IMR-90 (cell line): ENCODE measurements around the gene GBF1. TPM values are rescaled to one million over a fixed set of nuclear protein-coding genes. Genes with fewer than 3 reads are reported as not detected.

Experiments used
- ATAC-seq: fragments of 200-7000 bp; cut with Tn5 transposase; 2 replicates; pipeline ENCODE4 v1.9.1; 2020; ENCODE audit warnings: low read depth, mild to moderate bottlenecking, moderate library complexity
- BruUV-seq: library from RNA; stranded (reverse); fragments of 400-500 nt; replicated peaks from 2 replicates; lab custom pipeline; 2021; lab: Mats Ljungman, UMichigan
- CTCF ChIA-PET: fragments of 300-600 bp; formaldehyde crosslinking; extraction: SDS; loops from one replicate; lab custom pipeline; 2021; ENCODE audit warnings: antibody characterized with exemption; lab: Yijun Ruan, JAX
- POLR2A ChIA-PET: fragments of 300-600 bp; sonication (Branson Sonifier 250); formaldehyde crosslinking; loops from one replicate; lab custom pipeline; 2022; ENCODE audit warnings: antibody characterized with exemption; ENCODE audit not compliant: unreplicated experiment; lab: Charles Lee
- DNase-seq: peaks from one replicate; pipeline ENCODE4 v3.0.0; 2013
- H2AFZ ChIP-seq: replicated peaks from 2 replicates; pipeline ENCODE3; 2013; ENCODE audit warnings: low read length, mild to moderate bottlenecking; ENCODE audit not compliant: poor library complexity
- H2AK5ac ChIP-seq: 2 replicates; pipeline ENCODE4 v1.6.1; 2013; ENCODE audit warnings: low read depth, low read length, inconsistent platforms
- H2AK9ac ChIP-seq: replicated peaks from 2 replicates; pipeline ENCODE3; 2013; ENCODE audit warnings: mild to moderate bottlenecking, low read depth, low read length, moderate library complexity; ENCODE audit not compliant: poor library complexity
- H2BK120ac ChIP-seq: 2 replicates; pipeline ENCODE4 v1.6.1; 2013; ENCODE audit warnings: low read depth, low read length, inconsistent platforms
- H2BK15ac ChIP-seq: 3 replicates; pipeline ENCODE4 v1.6.1; 2013; ENCODE audit warnings: low read depth, low read length, inconsistent platforms
- H2BK20ac ChIP-seq: 2 replicates; pipeline ENCODE4 v1.6.1; 2013; ENCODE audit warnings: low read depth, mild to moderate bottlenecking, inconsistent platforms, low read length, moderate library complexity
- H2BK5ac ChIP-seq: 2 replicates; pipeline ENCODE4 v1.6.1; 2013; ENCODE audit warnings: mild to moderate bottlenecking, low read depth, low read length, inconsistent platforms; ENCODE audit not compliant: poor library complexity, severe bottlenecking
- H3K14ac ChIP-seq: replicated peaks from 2 replicates; pipeline ENCODE4 v1.6.1; 2013; ENCODE audit warnings: low read depth, low read length, inconsistent platforms
- H3K18ac ChIP-seq: 2 replicates; pipeline ENCODE4 v1.6.1; 2013; ENCODE audit warnings: low read depth, low read length, control low read depth
- H3K23ac ChIP-seq: 2 replicates; pipeline ENCODE4 v1.6.1; 2013; ENCODE audit warnings: low read depth, low read length, inconsistent platforms
- H3K27ac ChIP-seq: 2 replicates; pipeline ENCODE4 v1.5.1; 2013; ENCODE audit warnings: mild to moderate bottlenecking, control low read depth, low read length; ENCODE audit not compliant: insufficient read depth
- H3K27me3 ChIP-seq: 2 replicates; pipeline ENCODE4 v1.6.1; 2013; ENCODE audit warnings: low read length; ENCODE audit not compliant: control insufficient read depth, insufficient read depth
- H3K36me3 ChIP-seq: 2 replicates; pipeline ENCODE4 v1.6.1; 2013; ENCODE audit warnings: low read length, mixed read lengths; ENCODE audit not compliant: control insufficient read depth, insufficient read depth
- H3K4ac ChIP-seq: 2 replicates; pipeline ENCODE4 v1.6.1; 2013; ENCODE audit warnings: low read depth, low read length, inconsistent platforms
- H3K4me1 ChIP-seq: 2 replicates; pipeline ENCODE4 v1.6.1; 2013; ENCODE audit warnings: low read length, mixed read lengths; ENCODE audit not compliant: control insufficient read depth, insufficient read depth
- H3K4me2 ChIP-seq: 2 replicates; pipeline ENCODE4 v1.6.1; 2013; ENCODE audit warnings: low read depth, mild to moderate bottlenecking, control low read depth, low read length, moderate library complexity
- H3K4me3 ChIP-seq: 2 replicates; pipeline ENCODE4 v1.5.1; 2013; ENCODE audit warnings: low read depth, mild to moderate bottlenecking, control low read depth, low read length, moderate library complexity; ENCODE audit not compliant: insufficient read depth
- H3K56ac ChIP-seq: 2 replicates; pipeline ENCODE4 v1.6.1; 2013; ENCODE audit warnings: low read length, inconsistent platforms; ENCODE audit not compliant: insufficient read depth; ENCODE audit errors: extremely low read depth
- H3K79me1 ChIP-seq, 2 experiments: 2 replicates each; pipeline ENCODE4 v1.6.1; 2013; ENCODE audit warnings: low read length in 2 of 2, inconsistent platforms in 1 of 2, low read depth in 1 of 2
- H3K9ac ChIP-seq: 2 replicates; pipeline ENCODE4 v1.6.1; 2013; ENCODE audit warnings: low read depth, low read length, control low read depth
- H3K9me1 ChIP-seq: 2 replicates; pipeline ENCODE4 v1.6.1; 2013; ENCODE audit warnings: low read length, inconsistent platforms; ENCODE audit not compliant: insufficient read depth
- H3K9me3 ChIP-seq: 2 replicates; pipeline ENCODE4 v1.6.1; 2013; ENCODE audit warnings: low read length; ENCODE audit not compliant: control insufficient read depth, insufficient read depth
- H4K20me1 ChIP-seq: 2 replicates; pipeline ENCODE4 v1.6.1; 2013; ENCODE audit warnings: low read length, inconsistent platforms; ENCODE audit not compliant: insufficient read depth
- H4K5ac ChIP-seq: 2 replicates; pipeline ENCODE4 v1.6.1; 2013; ENCODE audit warnings: mild to moderate bottlenecking, low read depth, low read length, control low read depth
- H4K8ac ChIP-seq, 2 experiments: 2 replicates each; pipeline ENCODE4 v1.6.1; 2013; ENCODE audit warnings: low read depth in 2 of 2, low read length in 2 of 2, control low read depth in 1 of 2, inconsistent platforms in 1 of 2
- H4K91ac ChIP-seq: 2 replicates; pipeline ENCODE4 v1.6.1; 2013; ENCODE audit warnings: low read depth, low read length, inconsistent platforms; ENCODE audit not compliant: insufficient read depth
- BHLHE40 ChIP-seq: fragments of 150-350 bp; IDR thresholded peaks from 2 replicates; pipeline ENCODE4 v1.6.1; 2016; ENCODE audit warnings: mild to moderate bottlenecking, low read depth, low read length
- CEBPB ChIP-seq: IDR thresholded peaks from 2 replicates; pipeline ENCODE4 v1.6.1; 2012; ENCODE audit warnings: low read depth, low read length, improper control_type of control experiment
- CHD1 ChIP-seq: IDR thresholded peaks from 2 replicates; pipeline ENCODE4 v1.6.1; 2012; ENCODE audit warnings: low read depth, low read length, improper control_type of control experiment
- CTCF ChIP-seq: conservative IDR thresholded peaks from 2 replicates; pipeline ENCODE4 v1.5.1; 2012; ENCODE audit warnings: mild to moderate bottlenecking, low read depth, low read length, improper control_type of control experiment
- ELK1 ChIP-seq: fragments of 150-350 bp; IDR thresholded peaks from 2 replicates; pipeline ENCODE4 v1.6.1; 2016; ENCODE audit warnings: low read depth, mild to moderate bottlenecking, low read length, moderate library complexity, borderline replicate concordance
- FOS ChIP-seq: fragments of 150-350 bp; IDR thresholded peaks from 2 replicates; pipeline ENCODE4 v1.6.1; 2016; ENCODE audit warnings: low read depth, low read length
- MAFK ChIP-seq: IDR thresholded peaks from 2 replicates; pipeline ENCODE4 v1.6.1; 2012; ENCODE audit warnings: low read depth, low read length, improper control_type of control experiment
- MAZ ChIP-seq: IDR thresholded peaks from 2 replicates; pipeline ENCODE4 v1.6.1; 2012; ENCODE audit warnings: low read depth, mild to moderate bottlenecking, low read length, improper control_type of control experiment, moderate library complexity, borderline replicate concordance
- MXI1 ChIP-seq: IDR thresholded peaks from 2 replicates; pipeline ENCODE4 v1.6.1; 2012; ENCODE audit warnings: low read depth, mild to moderate bottlenecking, low read length, moderate library complexity, borderline replicate concordance
- NFE2L2 ChIP-seq: fragments of 150-350 bp; IDR thresholded peaks from 2 replicates; pipeline ENCODE4 v1.6.1; 2016; ENCODE audit warnings: low read depth, mild to moderate bottlenecking, low read length
- POLR2A ChIP-seq: IDR thresholded peaks from 2 replicates; pipeline ENCODE4 v1.6.1; 2012; ENCODE audit warnings: mild to moderate bottlenecking, low read depth, low read length
- RAD21 ChIP-seq: IDR thresholded peaks from 2 replicates; pipeline ENCODE4 v1.6.1; 2012; ENCODE audit warnings: low read length, improper control_type of control experiment
- RCOR1 ChIP-seq: IDR thresholded peaks from 2 replicates; pipeline ENCODE4 v1.6.1; 2012; ENCODE audit warnings: mild to moderate bottlenecking, low read length, improper control_type of control experiment; ENCODE audit not compliant: insufficient replicate concordance
- RFX5 ChIP-seq: IDR thresholded peaks from 2 replicates; pipeline ENCODE4 v1.8.0; 2012; ENCODE audit warnings: low read depth, mild to moderate bottlenecking, low read length, moderate library complexity
- SMC3 ChIP-seq: fragments of 150-350 bp; IDR thresholded peaks from 2 replicates; pipeline ENCODE4 v1.6.1; 2016; ENCODE audit warnings: low read depth, mild to moderate bottlenecking, antibody characterized with exemption, low read length, moderate library complexity
- USF2 ChIP-seq: fragments of 150-350 bp; IDR thresholded peaks from 2 replicates; pipeline ENCODE4 v1.6.1; 2017; ENCODE audit warnings: mild to moderate bottlenecking, antibody characterized with exemption, low read length, low read depth
- dilution Hi-C: fragments of 300-500 bp; cut with HindIII; formaldehyde crosslinking; loops from one replicate; pipeline ENCODE4 v1.14.3; 2018; ENCODE audit warnings: low sequenced_read_pairs; ENCODE audit not compliant: unreplicated experiment
- in situ Hi-C: fragments of 300-500 bp; cut with MboI; formaldehyde crosslinking; loops from 3 replicates; pipeline ENCODE4 v1.14.3; 2019; ENCODE audit warnings: low sequenced_read_pairs, inconsistent platforms, mixed read lengths
- intact Hi-C: fragments of 100-400 bp; cut with micrococcal nuclease; formaldehyde crosslinking; loops from 2 replicates; pipeline ENCODE4 v1.10.0; 2022
- polyA plus RNA-seq, 3 experiments: library from polyadenylated mRNA; depleted of rRNA; stranded (reverse); fragments of >200 nt; gene quantifications; 2 replicates each; pipeline ENCODE4 v1.2.3, GENCODE V29; 2012; ENCODE audit warnings: low replicate concordance in 1 of 3
- total RNA-seq: library from RNA; depleted of rRNA; stranded (reverse); fragments of >200 nt; gene quantifications from 2 replicates; pipeline ENCODE4 v1.2.3, GENCODE V29; 2012

GBF1 gene
- total and polyA plus RNA-seq, 2 of the 4 experiments (the other 2 are of a cell fraction): 38.7 to 40.1 TPM

GRCh38 chr10:102279104-102279503 is 33.8 kb downstream of the GBF1 start:
- POLR2A ChIA-PET: no interaction called here
- no peak for DNase-seq

More at GRCh38 chr10:102279104-102279503, 33.8 kb downstream of the GBF1 start:
- TF ChIP-seq USF2 (no peak), SMC3 (no peak), MXI1 (no peak), RCOR1 (no peak), MAZ (no peak), BHLHE40 (no peak), RFX5 (no peak), CTCF (no peak), CHD1 (no peak), MAFK (no peak), POLR2A (no peak), ELK1 (no peak), NFE2L2 (no peak), RAD21 (no peak), CEBPB (no peak), FOS (no peak)
- Histone ChIP-seq H4K5ac (no peak overlapping the region), H3K4me1 (peaks cover 6% of the 10 kb centered on the region), H3K27me3 (no peaks in the 10 kb centered on the region), H2BK20ac (no peak overlapping the region), H3K9me3 (no peaks in the 10 kb centered on the region), H2AK9ac (no peak overlapping the region), H3K23ac (no peak overlapping the region), H2BK15ac (no peak overlapping the region), H3K27ac (no peak overlapping the region), H3K79me1 (peaks cover 47 to 71% of the 10 kb centered on the region in 2 experiments), H3K36me3 (peaks cover 3% of the 10 kb centered on the region; the same call in 1 of the 2 replicates), H4K8ac (no peak overlapping the region), H3K9ac (no peak overlapping the region), H2AFZ (no peak overlapping the region), H3K9me1 (peaks cover 13% of the 10 kb centered on the region), H2BK120ac (no peak overlapping the region), H4K20me1 (peaks cover 65% of the 10 kb centered on the region), H3K4ac (no peak overlapping the region), H3K4me3 (no peak overlapping the region), H2AK5ac (no peak overlapping the region), H3K14ac (no peak overlapping the region), H4K91ac (no peak overlapping the region), H3K4me2 (no peak overlapping the region), H3K56ac (no peak overlapping the region), H2BK5ac (no peak overlapping the region), H3K18ac (no peak overlapping the region)
- in situ Hi-C loops (no loop called here), dilution Hi-C loops (no loop called here), intact Hi-C loops (no loop called here)
- CTCF ChIA-PET: interaction anchor here (0.6 to 0.8 kb wide), 2 partner anchors 9 to 944 kb away, joined by 3 read pairs; no protein-coding TSS in a partner anchor
- no peak for ATAC-seq
- BruUV-seq: no TSS peak
